ENCODE results near the gene ASTN1.

Gene ASTN1

GRCh38 chr1:176938375-176938774 is 226.1 kb downstream of the ASTN1 start:
- peak overlapping the region; percentile 28; the same call in 1 of the 2 replicates for H3K27ac ChIP-seq
- H3K4me3 ChIP-seq (IDR thresholded peaks at IDR 0.05; ENCODE audit: insufficient read depth, low read depth, low read length), result peak overlapping the region; percentile 42
- no peaks in the 10 kb centered on the region for H3K27me3 ChIP-seq (ENCODE audit: insufficient read depth, low read depth)
- no peaks in the 10 kb centered on the region for H3K36me3 ChIP-seq (ENCODE audit: insufficient read depth)
- H2AFZ ChIP-seq (ENCODE audit: low read depth), result no peak overlapping the region
- no peak for TF ChIP-seq CTCF (conservative IDR thresholded peaks at IDR 0.05; ENCODE audit: low read depth, low read length)
- no peaks in the 10 kb centered on the region for H3K79me2 ChIP-seq (ENCODE audit: insufficient read depth, low read depth)
- H3K4me2 ChIP-seq, result peak overlapping the region; percentile 59
- H4K20me1 ChIP-seq (ENCODE audit: insufficient read depth), result no peaks in the 10 kb centered on the region
- 0 out of 2 replicates have a peak overlapping the region, but pooled peaks have one; percentile 0 for H3K9ac ChIP-seq
- peaks cover 69% of the 10 kb centered on the region for H3K4me1 ChIP-seq (ENCODE audit: low read depth, poor library complexity, severe bottlenecking)

- H3K36me3 ChIP-seq (ENCODE audit: insufficient read depth), result no peaks in the 10 kb centered on the region
- H3K79me2 ChIP-seq (ENCODE audit: insufficient read depth, low read depth), result no peaks in the 10 kb centered on the region
- peaks cover 34% of the 10 kb centered on the region for H3K4me1 ChIP-seq (ENCODE audit: low read depth, poor library complexity, severe bottlenecking)
- no peak for TF ChIP-seq CTCF (conservative IDR thresholded peaks at IDR 0.05; ENCODE audit: low read depth, low read length)
- no peaks in the 10 kb centered on the region for H3K27me3 ChIP-seq (ENCODE audit: insufficient read depth, low read depth)
- no peak overlapping the region for H3K4me3 ChIP-seq (IDR thresholded peaks at IDR 0.05; ENCODE audit: insufficient read depth, low read depth, low read length)
- no peak overlapping the region for H3K9ac ChIP-seq
- no peaks in the 10 kb centered on the region for H4K20me1 ChIP-seq (ENCODE audit: insufficient read depth)
- no peak overlapping the region for H3K27ac ChIP-seq
- H3K4me2 ChIP-seq, result no peak overlapping the region
- no peak overlapping the region for H2AFZ ChIP-seq (ENCODE audit: low read depth)
These were observed 230.1 kb downstream of the ASTN1 start for GRCh38 chr1:176934370-176934769.

GRCh38 chr1:176932114-176933104 is 232.1 kb downstream of the ASTN1 start:
- Histone ChIP-seq H2AFZ (ENCODE audit: low read depth) (no peak overlapping the region), H3K27ac (no peak overlapping the region), H3K9ac (no peak overlapping the region), H3K36me3 (ENCODE audit: insufficient read depth) (no peaks in the 10 kb centered on the region), H3K79me2 (ENCODE audit: insufficient read depth, low read depth) (no peaks in the 10 kb centered on the region), H3K4me2 (no peak overlapping the region), H4K20me1 (ENCODE audit: insufficient read depth) (no peaks in the 10 kb centered on the region), H3K4me3 (IDR thresholded peaks at IDR 0.05; ENCODE audit: insufficient read depth, low read depth, low read length) (no peak overlapping the region), H3K4me1 (ENCODE audit: low read depth, poor library complexity, severe bottlenecking) (peaks cover 14% of the 10 kb centered on the region), H3K27me3 (ENCODE audit: insufficient read depth, low read depth) (no peaks in the 10 kb centered on the region)
- TF ChIP-seq CTCF (conservative IDR thresholded peaks at IDR 0.05; ENCODE audit: low read depth, low read length), result no peak

DNA sequence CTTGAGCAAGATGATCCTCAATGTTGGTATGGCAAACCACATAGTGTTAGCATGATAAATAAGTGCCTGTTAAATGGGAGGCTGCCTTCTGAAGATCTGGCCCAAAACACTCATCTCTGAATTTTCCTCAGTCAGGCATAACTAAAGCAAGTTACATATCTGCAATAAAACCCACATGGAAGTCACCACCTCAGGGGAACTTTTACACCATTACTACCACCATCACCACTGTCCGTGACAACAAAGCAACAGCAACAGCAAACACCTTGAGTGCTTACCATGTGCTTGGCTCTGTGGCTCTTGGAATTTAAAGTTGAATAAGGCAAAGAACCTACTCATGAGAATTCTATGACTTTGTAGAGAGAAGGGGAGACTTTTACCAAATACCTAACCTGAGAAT is 233.0 kb downstream of the ASTN1 start:
- Histone ChIP-seq H4K20me1 (ENCODE audit: insufficient read depth) (no peaks in the 10 kb centered on the region), H2AFZ (ENCODE audit: low read depth) (no peak overlapping the region), H3K4me3 (IDR thresholded peaks at IDR 0.05; ENCODE audit: insufficient read depth, low read depth, low read length) (no peak overlapping the region), H3K4me2 (no peak overlapping the region), H3K9ac (no peak overlapping the region), H3K27ac (no peak overlapping the region), H3K36me3 (ENCODE audit: insufficient read depth) (no peaks in the 10 kb centered on the region), H3K4me1 (ENCODE audit: low read depth, poor library complexity, severe bottlenecking) (peaks cover 5% of the 10 kb centered on the region), H3K27me3 (ENCODE audit: insufficient read depth, low read depth) (no peaks in the 10 kb centered on the region), H3K79me2 (ENCODE audit: insufficient read depth, low read depth) (no peaks in the 10 kb centered on the region)
- no peak for TF ChIP-seq CTCF (conservative IDR thresholded peaks at IDR 0.05; ENCODE audit: low read depth, low read length)
